MG63 (cell line): Measurements from ENCODE around the gene SEC23A. TPM values are rescaled to one million over a fixed set of nuclear protein-coding genes. Genes with fewer than 3 reads are reported as not detected.

Experiments used
- DNase-seq: peaks from one replicate; pipeline ENCODE4 v3.0.0-alpha.2; 2020
- H3K27me3 ChIP-seq: fragments of 250-450 bp; sonication (Bioruptor Pico); 2 replicates; pipeline ENCODE4 v1.5.1; 2020; ENCODE audit warnings: mild to moderate bottlenecking, moderate library complexity
- H3K36me3 ChIP-seq: fragments of 250-450 bp; sonication (Bioruptor Pico); 2 replicates; pipeline ENCODE4 v1.5.1; 2020; ENCODE audit warnings: mild to moderate bottlenecking, moderate library complexity
- H3K4me3 ChIP-seq: fragments of 250-450 bp; sonication (Bioruptor Pico); 2 replicates; pipeline ENCODE4 v1.5.1; 2020; ENCODE audit warnings: mild to moderate bottlenecking, moderate library complexity
- H3K9me3 ChIP-seq: fragments of 250-450 bp; sonication (Bioruptor Pico); 2 replicates; pipeline ENCODE4 v1.5.1; 2020; ENCODE audit warnings: mild to moderate bottlenecking, moderate library complexity
- total RNA-seq: library from RNA; depleted of rRNA; stranded (reverse); fragments of >200 nt; shearing (Covaris generic); gene quantifications from 2 replicates; pipeline ENCODE4 v1.2.3, GENCODE V29; 2014; ENCODE audit warnings: low replicate concordance; rRNA removed

Gene SEC23A
- total RNA-seq, 1 experiment from 2014 or later = 125 TPM

DNA sequence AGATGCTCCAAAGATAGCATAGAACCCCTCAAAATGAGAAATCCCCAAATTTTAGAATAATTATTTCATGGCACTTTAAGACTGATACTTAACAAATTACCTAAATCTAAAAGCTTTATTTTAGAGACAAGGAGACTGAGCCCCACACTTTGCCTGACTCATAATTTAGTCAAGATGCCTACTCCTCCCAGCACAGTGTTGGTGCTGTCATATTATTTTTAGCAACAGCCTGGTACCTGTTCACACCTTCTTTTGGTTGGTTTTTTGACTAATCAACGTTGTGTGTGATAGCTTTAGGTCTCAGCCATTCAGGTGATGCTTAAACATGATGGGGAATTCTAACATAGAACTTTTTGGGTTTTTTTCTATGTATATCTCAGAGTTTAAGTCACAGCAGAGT, 120.2 kb downstream of the SEC23A start:
- H3K9me3 ChIP-seq = no peaks in the 10 kb centered on the region
- DNase-seq = no peak
- H3K4me3 ChIP-seq = no peak overlapping the region
- no peaks in the 10 kb centered on the region for H3K27me3 ChIP-seq
- H3K36me3 ChIP-seq = no peaks in the 10 kb centered on the region

DNA sequence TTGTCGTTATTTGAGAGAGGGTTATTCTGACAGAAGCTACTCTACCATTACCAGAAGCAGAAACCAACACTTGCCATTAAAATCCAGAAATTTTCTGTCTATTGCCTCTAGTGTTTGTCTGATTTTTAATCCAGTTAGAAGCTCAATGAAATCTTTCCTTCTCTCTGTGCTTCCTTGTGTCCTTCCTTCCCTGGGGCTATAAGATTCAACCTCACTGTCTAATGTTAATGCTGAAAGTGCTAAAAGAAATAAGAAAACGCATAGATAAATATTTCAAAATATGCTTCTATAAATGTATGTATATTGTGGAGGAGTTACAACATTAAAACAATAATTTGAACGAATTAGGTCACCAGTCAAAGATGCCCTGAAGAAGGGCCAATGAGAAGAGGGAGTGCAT, 120.8 kb downstream of the SEC23A start:
- H3K36me3 ChIP-seq = no peaks in the 10 kb centered on the region
- DNase-seq = no peak

More for the DNA sequence above, 120.8 kb downstream of the SEC23A start:
- no peaks in the 10 kb centered on the region for H3K9me3 ChIP-seq
- H3K4me3 ChIP-seq = no peak overlapping the region
- no peaks in the 10 kb centered on the region for H3K27me3 ChIP-seq

Other genes starting within 250 kb of the SEC23A start
- gene GEMIN2, start 11.1 kb upstream of the SEC23A start, total RNA-seq = 30.3 and 33.7 TPM in 2 replicates
- gene TRAPPC6B, start 67.1 kb upstream of the SEC23A start, total RNA-seq = 6.4 and 8.9 TPM in 2 replicates
- 8.2 and 22.9 TPM in 2 replicates for gene PNN, start 72.0 kb upstream of the SEC23A start, total RNA-seq
- 6.3 and 8.6 TPM in 2 replicates for gene MIA2, start 130.7 kb upstream of the SEC23A start, total RNA-seq